HepG2 (cell line): ENCODE measurements around the gene MAB21L4. TPM values are rescaled to one million over a fixed set of nuclear protein-coding genes. Genes with fewer than 3 reads are reported as not detected.

Source experiments
- BCL3 ChIP-seq: sonication (generic); formaldehyde crosslinking; IDR thresholded peaks from 2 replicates; pipeline ENCODE4 v1.5.1; 2020; ENCODE audit warnings: mild to moderate bottlenecking, missing genetic modification reagents, moderate library complexity
- DNMT1 ChIP-seq: sonication (generic); formaldehyde crosslinking; IDR thresholded peaks from 2 replicates; pipeline ENCODE4 v1.5.1; 2020; ENCODE audit warnings: mild to moderate bottlenecking, missing genetic modification reagents
- EED ChIP-seq: sonication (generic); formaldehyde crosslinking; IDR thresholded peaks from 2 replicates; pipeline ENCODE4 v1.5.0; 2020; ENCODE audit warnings: mild to moderate bottlenecking, missing genetic modification reagents
- GATAD1 ChIP-seq: IDR thresholded peaks from 2 replicates; pipeline ENCODE4 v1.6.1; 2016; ENCODE audit warnings: missing genetic modification reagents, missing compliant biosample characterization
- GLMP ChIP-seq: sonication (generic); formaldehyde crosslinking; IDR thresholded peaks from 2 replicates; pipeline ENCODE4 v1.9.0; 2021; ENCODE audit warnings: missing genetic modification reagents, mild to moderate bottlenecking, borderline replicate concordance
- IRF2 ChIP-seq: IDR thresholded peaks from 2 replicates; pipeline ENCODE4 v1.6.1; 2018; ENCODE audit warnings: missing genetic modification reagents, missing compliant biosample characterization
- KAT2B ChIP-seq: fragments of 150-350 bp; IDR thresholded peaks from 2 replicates; pipeline ENCODE4 v1.6.1; 2014; ENCODE audit warnings: low read depth, low read length, borderline replicate concordance
- KDM1A ChIP-seq: IDR thresholded peaks from 2 replicates; pipeline ENCODE4 v1.6.1; 2016; ENCODE audit warnings: missing compliant biosample characterization
- NFYC ChIP-seq: IDR thresholded peaks from 2 replicates; pipeline ENCODE4 v1.6.1; 2016; ENCODE audit warnings: missing genetic modification reagents, missing compliant biosample characterization
- SCMH1 ChIP-seq: sonication (generic); formaldehyde crosslinking; IDR thresholded peaks from 2 replicates; pipeline ENCODE4 v1.9.0; 2021; ENCODE audit warnings: missing genetic modification reagents, mild to moderate bottlenecking, borderline replicate concordance
- TCF7L2 ChIP-seq: IDR thresholded peaks from 2 replicates; pipeline ENCODE4 v1.6.1; 2011; ENCODE audit warnings: mild to moderate bottlenecking, low read depth, low read length, moderate library complexity
- YEATS2 ChIP-seq: sonication (generic); formaldehyde crosslinking; IDR thresholded peaks from 2 replicates; pipeline ENCODE4 v1.4.0; 2020; ENCODE audit warnings: missing genetic modification reagents, borderline replicate concordance
- ZBTB42 ChIP-seq: sonication (generic); formaldehyde crosslinking; IDR thresholded peaks from 2 replicates; pipeline ENCODE4 v1.5.0; 2020; ENCODE audit warnings: mild to moderate bottlenecking, missing genetic modification reagents
- ZBTB7A ChIP-seq: sonication (generic); formaldehyde crosslinking; IDR thresholded peaks from 2 replicates; pipeline ENCODE4 v1.8.0; 2022; ENCODE audit warnings: mild to moderate bottlenecking, missing genetic modification reagents
- ZFX ChIP-seq: sonication (generic); formaldehyde crosslinking; IDR thresholded peaks from 2 replicates; pipeline ENCODE4 v1.4.0; 2020; ENCODE audit warnings: mild to moderate bottlenecking, low read depth, missing genetic modification reagents, moderate library complexity
- ZNF530 ChIP-seq: sonication (generic); formaldehyde crosslinking; IDR thresholded peaks from 2 replicates; pipeline ENCODE4 v1.5.0; 2020; ENCODE audit warnings: low read depth, mild to moderate bottlenecking, missing genetic modification reagents
- ZNF883 ChIP-seq: sonication (generic); formaldehyde crosslinking; IDR thresholded peaks from 2 replicates; pipeline ENCODE4 v1.5.1; 2020; ENCODE audit warnings: mild to moderate bottlenecking, missing genetic modification reagents; ENCODE audit errors: not compliant biosample characterization
- polyA plus RNA-seq, 8 experiments: library from polyadenylated mRNA; depleted of rRNA in 3 of 8; stranded (reverse) in 7 of 8; unstranded in 1 of 8; fragments of >200 nt; fragmentation: Illumina TruSeq in 4 of 8; extraction: Trizol in 4 of 8; gene quantifications; 2 replicates each; pipeline versions ENCODE4 v1.2.1 to v1.2.3, GENCODE V29; 2011 to 2016; ENCODE audit warnings: low read depth in 4 of 8, missing spikeins in 1 of 8, mixed read lengths in 1 of 8; ENCODE audit not compliant: insufficient read depth in 1 of 8
- total RNA-seq, 5 experiments: library from RNA; depleted of rRNA; stranded (reverse); fragments of >200 nt; fragmentation: Illumina TruSeq; extraction: Trizol; gene quantifications; 2 replicates each; pipeline ENCODE4 v1.2.3, GENCODE V29; 2016; ENCODE audit warnings: low read depth in 1 of 5
- TF ChIP-seq, protein P1 (sequence below): sonication (generic); formaldehyde crosslinking; IDR thresholded peaks from 2 replicates; pipeline ENCODE4 v1.8.1; 2022; ENCODE audit warnings: low read depth, mild to moderate bottlenecking, missing genetic modification reagents
- TF ChIP-seq, protein P2 (sequence below): sonication (generic); formaldehyde crosslinking; IDR thresholded peaks from 2 replicates; pipeline ENCODE4 v1.4.0; 2020; ENCODE audit warnings: missing genetic modification reagents, borderline replicate concordance

The MAB21L4 gene
- total and polyA plus RNA-seq, 2 of the 13 experiments (the other 11 are each of a cell fraction or from before 2014, with no cell fraction given), result 3.0 to 14.0 TPM

DNA sequence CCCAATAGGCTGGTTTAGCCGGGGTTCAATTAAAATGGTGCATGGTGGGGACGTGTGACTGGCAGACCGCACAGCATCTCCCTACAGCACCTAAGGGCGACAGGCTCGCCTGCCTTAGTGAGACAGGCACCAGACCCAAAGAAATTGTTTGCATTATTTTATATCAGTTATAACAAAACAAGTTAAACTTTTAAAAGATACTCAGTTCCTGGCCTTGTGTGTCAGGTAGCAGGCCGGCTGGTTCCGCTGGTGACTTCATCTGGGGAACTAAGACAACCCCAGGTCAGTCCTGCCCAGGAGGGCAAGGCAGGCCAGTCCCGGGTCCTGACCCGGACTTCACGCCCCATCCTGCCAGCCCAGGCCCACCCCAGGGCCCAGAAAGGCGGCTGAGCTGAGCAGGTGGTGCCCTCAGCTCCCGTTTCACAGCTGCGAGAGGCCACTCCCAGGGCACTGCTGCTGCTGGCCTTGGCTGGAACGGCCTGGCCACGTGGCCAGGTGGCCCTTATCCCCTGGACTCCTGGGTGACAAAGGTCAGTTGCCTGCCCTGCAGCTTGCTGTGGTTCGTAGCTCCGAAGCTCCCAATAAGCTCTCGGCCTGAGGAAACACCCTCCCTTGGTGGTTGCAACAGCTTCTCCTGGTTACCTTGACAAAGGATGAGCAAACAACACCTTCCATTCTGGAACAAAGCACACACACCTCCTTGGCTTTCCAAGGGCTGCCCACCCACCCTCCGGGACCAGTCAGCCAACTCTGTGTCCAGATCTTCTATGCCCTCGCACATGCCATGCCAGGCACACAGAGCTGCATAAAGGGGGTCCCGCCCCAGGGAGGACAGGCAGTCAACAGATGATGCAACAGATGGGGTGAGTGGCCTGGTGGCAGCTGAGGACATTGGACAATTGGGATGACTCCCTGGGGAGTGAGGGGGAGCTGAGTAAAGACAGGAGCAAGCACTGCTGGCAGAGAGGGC, 38.6 kb downstream of the MAB21L4 start (continued):
- TF ChIP-seq GLMP (CRISPR knock-in tag) (no peak), NFYC (CRISPR knock-in tag) (peak; percentile 69), KDM1A (CRISPR knock-in tag) (peak; percentile 86), ZBTB42 (peak; percentile 97), IRF2 (CRISPR knock-in tag) (peak; percentile 92), ZNF530 (CRISPR knock-in tag) (no peak), KAT2B (no peak), ZBTB7A (CRISPR knock-in tag) (peak; percentile 94), DNMT1 (CRISPR knock-in tag) (0 out of 2 replicates have a peak, but pooled peaks have one; percentile 88), EED (CRISPR knock-in tag) (peak; percentile 91), ZNF883 (CRISPR knock-in tag) (peak; percentile 99), TCF7L2 (no peak), BCL3 (CRISPR knock-in tag) (peak; percentile 94), ZFX (CRISPR knock-in tag) (peak; percentile 98), SCMH1 (CRISPR knock-in tag) (no peak), GATAD1 (peak; percentile 79), YEATS2 (peak; percentile 79; the same call in 1 of the 2 replicates)
- TF ChIP-seq, protein P1, sequence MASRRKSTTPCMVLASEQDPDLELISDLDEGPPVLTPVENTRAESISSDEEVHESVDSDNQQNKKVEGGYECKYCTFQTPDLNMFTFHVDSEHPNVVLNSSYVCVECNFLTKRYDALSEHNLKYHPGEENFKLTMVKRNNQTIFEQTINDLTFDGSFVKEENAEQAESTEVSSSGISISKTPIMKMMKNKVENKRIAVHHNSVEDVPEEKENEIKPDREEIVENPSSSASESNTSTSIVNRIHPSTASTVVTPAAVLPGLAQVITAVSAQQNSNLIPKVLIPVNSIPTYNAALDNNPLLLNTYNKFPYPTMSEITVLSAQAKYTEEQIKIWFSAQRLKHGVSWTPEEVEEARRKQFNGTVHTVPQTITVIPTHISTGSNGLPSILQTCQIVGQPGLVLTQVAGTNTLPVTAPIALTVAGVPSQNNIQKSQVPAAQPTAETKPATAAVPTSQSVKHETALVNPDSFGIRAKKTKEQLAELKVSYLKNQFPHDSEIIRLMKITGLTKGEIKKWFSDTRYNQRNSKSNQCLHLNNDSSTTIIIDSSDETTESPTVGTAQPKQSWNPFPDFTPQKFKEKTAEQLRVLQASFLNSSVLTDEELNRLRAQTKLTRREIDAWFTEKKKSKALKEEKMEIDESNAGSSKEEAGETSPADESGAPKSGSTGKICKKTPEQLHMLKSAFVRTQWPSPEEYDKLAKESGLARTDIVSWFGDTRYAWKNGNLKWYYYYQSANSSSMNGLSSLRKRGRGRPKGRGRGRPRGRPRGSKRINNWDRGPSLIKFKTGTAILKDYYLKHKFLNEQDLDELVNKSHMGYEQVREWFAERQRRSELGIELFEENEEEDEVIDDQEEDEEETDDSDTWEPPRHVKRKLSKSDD (CRISPR knock-in tag), result peak; percentile 92; the same call in 1 of the 2 replicates
- TF ChIP-seq, protein P2, sequence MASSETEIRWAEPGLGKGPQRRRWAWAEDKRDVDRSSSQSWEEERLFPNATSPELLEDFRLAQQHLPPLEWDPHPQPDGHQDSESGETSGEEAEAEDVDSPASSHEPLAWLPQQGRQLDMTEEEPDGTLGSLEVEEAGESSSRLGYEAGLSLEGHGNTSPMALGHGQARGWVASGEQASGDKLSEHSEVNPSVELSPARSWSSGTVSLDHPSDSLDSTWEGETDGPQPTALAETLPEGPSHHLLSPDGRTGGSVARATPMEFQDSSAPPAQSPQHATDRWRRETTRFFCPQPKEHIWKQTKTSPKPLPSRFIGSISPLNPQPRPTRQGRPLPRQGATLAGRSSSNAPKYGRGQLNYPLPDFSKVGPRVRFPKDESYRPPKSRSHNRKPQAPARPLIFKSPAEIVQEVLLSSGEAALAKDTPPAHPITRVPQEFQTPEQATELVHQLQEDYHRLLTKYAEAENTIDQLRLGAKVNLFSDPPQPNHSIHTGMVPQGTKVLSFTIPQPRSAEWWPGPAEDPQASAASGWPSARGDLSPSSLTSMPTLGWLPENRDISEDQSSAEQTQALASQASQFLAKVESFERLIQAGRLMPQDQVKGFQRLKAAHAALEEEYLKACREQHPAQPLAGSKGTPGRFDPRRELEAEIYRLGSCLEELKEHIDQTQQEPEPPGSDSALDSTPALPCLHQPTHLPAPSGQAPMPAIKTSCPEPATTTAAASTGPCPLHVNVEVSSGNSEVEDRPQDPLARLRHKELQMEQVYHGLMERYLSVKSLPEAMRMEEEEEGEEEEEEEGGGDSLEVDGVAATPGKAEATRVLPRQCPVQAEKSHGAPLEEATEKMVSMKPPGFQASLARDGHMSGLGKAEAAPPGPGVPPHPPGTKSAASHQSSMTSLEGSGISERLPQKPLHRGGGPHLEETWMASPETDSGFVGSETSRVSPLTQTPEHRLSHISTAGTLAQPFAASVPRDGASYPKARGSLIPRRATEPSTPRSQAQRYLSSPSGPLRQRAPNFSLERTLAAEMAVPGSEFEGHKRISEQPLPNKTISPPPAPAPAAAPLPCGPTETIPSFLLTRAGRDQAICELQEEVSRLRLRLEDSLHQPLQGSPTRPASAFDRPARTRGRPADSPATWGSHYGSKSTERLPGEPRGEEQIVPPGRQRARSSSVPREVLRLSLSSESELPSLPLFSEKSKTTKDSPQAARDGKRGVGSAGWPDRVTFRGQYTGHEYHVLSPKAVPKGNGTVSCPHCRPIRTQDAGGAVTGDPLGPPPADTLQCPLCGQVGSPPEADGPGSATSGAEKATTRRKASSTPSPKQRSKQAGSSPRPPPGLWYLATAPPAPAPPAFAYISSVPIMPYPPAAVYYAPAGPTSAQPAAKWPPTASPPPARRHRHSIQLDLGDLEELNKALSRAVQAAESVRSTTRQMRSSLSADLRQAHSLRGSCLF, result no peak
